Endothelial cell of umbilical vein (primary cell): Measurements from ENCODE around the gene ABCF1. TPM values are rescaled to one million over a fixed set of nuclear protein-coding genes. Genes with fewer than 3 reads are reported as not detected.

Source experiments
- BruUV-seq: library from RNA; stranded (reverse); fragments of 400-500 nt; replicated peaks from 2 replicates; lab custom pipeline; 2021; lab: Mats Ljungman, UMichigan
- CTCF ChIA-PET: fragments of 300-600, 350-600 bp; sonication (Branson Sonifier 250); formaldehyde crosslinking; loops from one replicate; lab custom pipeline; 2021; ENCODE audit warnings: antibody characterized with exemption, inconsistent platforms; lab: Charles Lee
- POLR2A ChIA-PET: fragments of 300-600, 350-600 bp; sonication (Branson Sonifier 250); formaldehyde crosslinking; loops from one replicate; lab custom pipeline; 2021; ENCODE audit warnings: antibody characterized with exemption, inconsistent platforms; lab: Charles Lee
- DNase-seq: peaks from one replicate; pipeline ENCODE4 v3.0.0-alpha.2; 2011; ENCODE audit warnings: low read depth, low spot score
- FAIRE-seq: peaks from 2 replicates; lab custom pipeline; 2011; peaks lifted over from hg19 to GRCh38; lab: Jason Lieb, UNC
- H2AFZ ChIP-seq: 2 replicates; pipeline ENCODE4 v1.6.0; 2012; ENCODE audit warnings: low read depth, low read length, control low read depth, inconsistent platforms
- H3K27ac ChIP-seq: 2 replicates; pipeline ENCODE4 v1.5.1; 2011; ENCODE audit warnings: low read depth, mild to moderate bottlenecking, control low read depth, low read length, moderate library complexity; ENCODE audit not compliant: insufficient read depth
- H3K27me3 ChIP-seq, 2 experiments: 2 replicates each; pipeline versions ENCODE4 v1.6.0 to v1.6.1; 2011; ENCODE audit warnings: low read length in 2 of 2, mixed read lengths in 1 of 2; ENCODE audit not compliant: control insufficient read depth in 2 of 2, insufficient read depth in 2 of 2
- H3K36me3 ChIP-seq, 2 experiments: 2 replicates in 1 of 2; 3 replicates in 1 of 2; pipeline ENCODE4 v1.5.1; 2011; ENCODE audit warnings: low read length in 2 of 2, mild to moderate bottlenecking in 1 of 2, moderate library complexity in 1 of 2; ENCODE audit not compliant: control insufficient read depth in 2 of 2, insufficient read depth in 2 of 2; ENCODE audit errors: extremely low read depth in 1 of 2
- H3K4me1 ChIP-seq: 3 replicates; pipeline ENCODE4 v1.5.1; 2011; ENCODE audit warnings: mild to moderate bottlenecking, low read length; ENCODE audit not compliant: control insufficient read depth, insufficient read depth; ENCODE audit errors: extremely low read depth
- H3K4me2 ChIP-seq: 2 replicates; pipeline ENCODE4 v1.6.1; 2011; ENCODE audit warnings: low read length, control low read depth, mixed read lengths; ENCODE audit not compliant: insufficient read depth
- H3K4me3 ChIP-seq, 3 experiments: fragments of 200-600 bp in 1 of 3; sonication (generic), shearing (Covaris generic) in 1 of 3; replicated peaks in 1 of 3; 2 replicates each; pipeline ENCODE4 v1.5.1; 2011 to 2016; ENCODE audit warnings: control low read depth in 3 of 3, low read length in 3 of 3, mild to moderate bottlenecking in 2 of 3, inconsistent platforms in 1 of 3, low read depth in 1 of 3, moderate library complexity in 1 of 3; ENCODE audit not compliant: insufficient read depth in 1 of 3
- H3K79me2 ChIP-seq: 2 replicates; pipeline ENCODE4 v1.6.0; 2012; ENCODE audit warnings: low read length, inconsistent platforms; ENCODE audit not compliant: control insufficient read depth, insufficient read depth
- H3K9ac ChIP-seq: replicated peaks from 2 replicates; pipeline ENCODE3; 2011; ENCODE audit warnings: low read length, control low read depth; ENCODE audit not compliant: insufficient read depth; ENCODE audit errors: extremely low read depth
- H3K9me1 ChIP-seq: replicated peaks from 3 replicates; pipeline ENCODE4 v1.6.0; 2011; ENCODE audit warnings: mild to moderate bottlenecking, low read length; ENCODE audit not compliant: control insufficient read depth, insufficient read depth; ENCODE audit errors: extremely low read depth
- H3K9me3 ChIP-seq: replicated peaks from 2 replicates; pipeline ENCODE4 v1.5.1; 2012; ENCODE audit warnings: low read length, inconsistent platforms; ENCODE audit not compliant: control insufficient read depth, insufficient read depth
- H4K20me1 ChIP-seq: replicated peaks from 2 replicates; pipeline ENCODE3; 2011; ENCODE audit warnings: mild to moderate bottlenecking, low read length; ENCODE audit not compliant: control insufficient read depth, insufficient read depth; ENCODE audit errors: extremely low read depth
- EZH2 ChIP-seq: IDR thresholded peaks from 2 replicates; pipeline ENCODE4 v1.6.1; 2012; ENCODE audit warnings: borderline replicate concordance, low read depth, mild to moderate bottlenecking, moderate library complexity, low read length, inconsistent platforms; ENCODE audit not compliant: severe bottlenecking
- GATA2 ChIP-seq: IDR thresholded peaks from 2 replicates; pipeline ENCODE4 v1.7.0; 2011; ENCODE audit warnings: low read depth, mild to moderate bottlenecking, moderate library complexity, mixed read lengths, low read length; ENCODE audit not compliant: insufficient read length, insufficient read depth
- POLR2AphosphoS5 ChIP-seq: IDR thresholded peaks from 2 replicates; pipeline ENCODE4 v1.6.1; 2012; ENCODE audit warnings: low read depth, mild to moderate bottlenecking, control low read depth, low read length, moderate library complexity; ENCODE audit not compliant: insufficient read depth
- dilution Hi-C: fragments of 300-500 bp; cut with MboI; formaldehyde crosslinking; loops from one replicate; pipeline ENCODE4 v1.15.0; 2019; ENCODE audit warnings: low sequenced_read_pairs; ENCODE audit not compliant: extremely low pct_ligation_motif_present
- intact Hi-C: fragments of 100-400 bp; cut with micrococcal nuclease; formaldehyde crosslinking; loops from one replicate; pipeline ENCODE4 v1.10.0; 2022
- polyA plus RNA-seq, 4 experiments: library from polyadenylated mRNA; depleted of rRNA in 3 of 4; stranded (reverse) in 3 of 4; unstranded in 1 of 4; fragments of >200 nt; gene quantifications; 2 replicates each; pipeline versions ENCODE4 v1.2.1 to v1.2.3, GENCODE V29; 2011 to 2012; ENCODE audit warnings: missing spikeins in 1 of 4
- total RNA-seq: library from RNA; stranded (reverse); gene quantifications from 2 replicates; pipeline ENCODE4 v1.2.3, GENCODE V29; 2021

ABCF1 gene
- total and polyA plus RNA-seq, 2 donors (not counting 3 experiments of a cell fraction or from before 2014, with no cell fraction given), result 34.0 to 60.3 TPM

GRCh38 chr6:30603961-30604360 lies 32.7 kb downstream of the ABCF1 start:
- CTCF ChIA-PET, result interaction anchor here (1.2 kb wide), 1 partner anchor 9 kb away, joined by 4 read pairs; no protein-coding TSS in a partner anchor
- Histone ChIP-seq H3K36me3 (peaks cover 52 to 66% of the 10 kb centered on the region in 2 experiments), H3K9me3 (no peaks in the 10 kb centered on the region), H2AFZ (no peak overlapping the region), H3K27ac (no peak overlapping the region), H3K9ac (no peak overlapping the region), H3K27me3 (no peaks in the 10 kb centered on the region), H3K79me2 (no peaks in the 10 kb centered on the region), H4K20me1 (no peaks in the 10 kb centered on the region), H3K4me2 (no peak overlapping the region), H3K4me1 (peaks cover 8% of the 10 kb centered on the region), H3K9me1 (no peaks in the 10 kb centered on the region), H3K4me3 (no peak overlapping the region)
- FAIRE-seq (no peak), DNase-seq (no peak)
- intact Hi-C loops (no loop called here), dilution Hi-C loops (no loop called here)
- POLR2A ChIA-PET, result no interaction called here
- TF ChIP-seq GATA2 (no peak), EZH2 (no peak)
- no TSS peak for BruUV-seq

DNA sequence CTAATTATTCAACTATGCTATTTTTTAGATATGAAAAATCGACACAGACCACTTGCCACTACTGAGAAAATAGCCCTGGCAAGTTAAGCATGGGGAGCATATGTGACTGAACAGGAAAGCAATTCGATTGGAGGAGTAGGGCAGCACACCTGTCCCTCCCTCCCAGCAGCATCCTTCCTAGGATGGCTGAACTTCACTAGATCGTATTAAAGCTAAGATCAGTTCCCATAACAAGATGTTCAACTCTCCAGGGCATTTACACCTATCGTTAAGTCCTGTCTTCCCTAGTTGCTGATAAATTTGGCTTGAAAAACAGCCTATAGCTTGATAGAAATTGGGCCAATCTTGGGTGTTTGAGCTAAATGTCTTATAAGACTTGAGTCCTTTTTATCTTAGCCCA lies 38.8 kb downstream of the ABCF1 start:
- intact Hi-C loops, result loop anchor here (5.0 kb wide), 1 partner anchor 128 kb away; no protein-coding TSS in a partner anchor

More for the DNA sequence above, 38.8 kb downstream of the ABCF1 start:
- H3K9me3 ChIP-seq, result no peaks in the 10 kb centered on the region
- no peak overlapping the region for H3K27ac ChIP-seq
- H3K9ac ChIP-seq, result no peak overlapping the region
- H4K20me1 ChIP-seq, result no peaks in the 10 kb centered on the region
- no peak overlapping the region for H3K4me2 ChIP-seq
- H3K9me1 ChIP-seq, result no peaks in the 10 kb centered on the region
- H3K4me1 ChIP-seq, result peaks cover 16% of the 10 kb centered on the region
- ChIA-PET CTCF (interaction anchor here (0.9 to 1.3 kb wide), 3 partner anchors 10 to 121 kb away, joined by 3 to 4 read pairs (median 4); no protein-coding TSS in a partner anchor), POLR2A (no interaction called here)
- BruUV-seq, result no TSS peak
- no peak overlapping the region for H2AFZ ChIP-seq
- dilution Hi-C loops, result no loop called here
- H3K36me3 ChIP-seq, result peaks cover 21 to 22% of the 10 kb centered on the region in 2 experiments
- peaks cover 12% of the 10 kb centered on the region for H3K79me2 ChIP-seq
- TF ChIP-seq POLR2AphosphoS5 (no peak), EZH2 (no peak)
- no peak for DNase-seq
- no peak for FAIRE-seq
- no peak overlapping the region for H3K4me3 ChIP-seq
- no peaks in the 10 kb centered on the region for H3K27me3 ChIP-seq
